Peyer's patch (tissue), 4 donors: ENCODE results near the gene MYCT1. TPM values are rescaled to one million over a fixed set of nuclear protein-coding genes. Genes with fewer than 3 reads are reported as not detected.
"Not testable (repeated sequence)": the region's sequence is repeated elsewhere in the genome, so short reads cannot be mapped to it uniquely, and the experiment has no call there.

Experiments
- DNase-seq, 3 donors: peaks; one replicate each; pipeline ENCODE4 v3.0.0-alpha.2; 2017 to 2019
- H3K27ac ChIP-seq, 4 donors: fragments of 200-600 bp; sonication (generic); one replicate each; pipeline ENCODE4 v1.5.1; 2016 to 2019
- H3K27me3 ChIP-seq, 2 donors: fragments of 200-600 bp; sonication (generic); one replicate each; pipeline ENCODE4 v1.5.1; 2019
- H3K36me3 ChIP-seq, 3 donors: fragments of 200-600 bp; sonication (generic); one replicate each; pipeline ENCODE4 v1.5.1; 2016 to 2019
- H3K4me1 ChIP-seq, 4 donors: fragments of 200-600 bp; sonication (generic); one replicate each; pipeline ENCODE4 v1.5.1; 2016 to 2019
- H3K4me3 ChIP-seq, 4 donors: fragments of 200-600 bp; sonication (generic); 1 replicate in 3 of 4; 2 replicates in 1 of 4; pipeline ENCODE4 v1.5.1; 2016 to 2019; ENCODE audit warnings: mild to moderate bottlenecking in 1 of 4
- H3K9me3 ChIP-seq, 4 donors: fragments of 200-600 bp; sonication (generic); one replicate each; pipeline ENCODE4 v1.5.1; 2016 to 2019; ENCODE audit warnings: mild to moderate bottlenecking in 1 of 4
- POLR2A ChIP-seq, 2 donors: fragments of 450-650 bp; IDR thresholded peaks; one replicate each; pipeline ENCODE4 v1.5.1; 2017; ENCODE audit warnings: antibody characterized with exemption in 2 of 2, mild to moderate bottlenecking in 2 of 2, moderate library complexity in 2 of 2
- total RNA-seq, 4 donors: library from RNA; depleted of rRNA; stranded (reverse); fragments of >200 nt; gene quantifications; one replicate each; pipeline ENCODE4 v1.1.0, GENCODE V29; 2016
- TF ChIP-seq, protein P1 (sequence below), 6 experiments: fragments of 450-650 bp in 4 of 6; fragments of 200-600 bp in 2 of 6; sonication (generic) in 1 of 6; IDR thresholded peaks; one replicate each; pipeline ENCODE4 v1.5.1; 2017 to 2019; ENCODE audit warnings: antibody characterized with exemption in 6 of 6, mild to moderate bottlenecking in 3 of 6, moderate library complexity in 1 of 6

The MYCT1 gene
- total RNA-seq, 4 donors from 2014 or later, result 4.0 to 11.0 (median 4.9) TPM

DNA sequence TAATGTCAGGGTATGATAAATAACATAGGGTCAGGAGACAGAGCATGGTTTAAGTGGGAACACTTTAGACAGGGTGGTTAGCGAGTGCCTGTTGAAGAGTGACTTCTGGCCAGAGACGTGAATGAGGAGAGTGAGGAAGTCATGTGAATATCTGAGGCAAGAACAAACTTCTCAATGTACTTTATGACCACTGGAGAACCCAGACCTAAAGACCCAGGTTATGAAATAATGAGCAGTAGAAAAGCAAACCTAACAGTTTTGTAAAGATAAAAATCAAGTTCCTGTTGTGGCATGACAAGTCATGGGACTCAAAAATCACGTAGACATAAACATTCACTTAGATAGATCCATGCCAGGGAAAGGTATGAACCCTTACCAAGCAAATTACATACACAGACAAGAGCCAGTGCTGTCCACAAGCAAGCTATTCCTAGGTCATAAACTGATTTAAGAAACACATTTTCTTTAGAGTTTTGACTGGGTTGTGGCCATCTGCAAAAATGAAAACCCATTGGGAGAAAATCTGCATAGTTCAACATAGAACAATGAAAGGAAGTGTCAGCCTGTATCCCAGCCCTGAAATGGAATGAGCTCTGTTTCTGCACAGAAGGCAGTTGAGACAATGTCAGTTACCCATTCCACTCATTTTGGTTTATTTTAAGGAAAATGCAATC, 2.2 kb upstream of the MYCT1 start:
- no peaks in the 10 kb centered on the region for H3K4me1 ChIP-seq
- no peak overlapping the region for H3K27ac ChIP-seq
- no peaks in the 10 kb centered on the region for H3K36me3 ChIP-seq
- DNase-seq, result no peak
- TF ChIP-seq POLR2A (IDR thresholded peaks at IDR 0.05), result no peak
- TF ChIP-seq, protein P1, sequence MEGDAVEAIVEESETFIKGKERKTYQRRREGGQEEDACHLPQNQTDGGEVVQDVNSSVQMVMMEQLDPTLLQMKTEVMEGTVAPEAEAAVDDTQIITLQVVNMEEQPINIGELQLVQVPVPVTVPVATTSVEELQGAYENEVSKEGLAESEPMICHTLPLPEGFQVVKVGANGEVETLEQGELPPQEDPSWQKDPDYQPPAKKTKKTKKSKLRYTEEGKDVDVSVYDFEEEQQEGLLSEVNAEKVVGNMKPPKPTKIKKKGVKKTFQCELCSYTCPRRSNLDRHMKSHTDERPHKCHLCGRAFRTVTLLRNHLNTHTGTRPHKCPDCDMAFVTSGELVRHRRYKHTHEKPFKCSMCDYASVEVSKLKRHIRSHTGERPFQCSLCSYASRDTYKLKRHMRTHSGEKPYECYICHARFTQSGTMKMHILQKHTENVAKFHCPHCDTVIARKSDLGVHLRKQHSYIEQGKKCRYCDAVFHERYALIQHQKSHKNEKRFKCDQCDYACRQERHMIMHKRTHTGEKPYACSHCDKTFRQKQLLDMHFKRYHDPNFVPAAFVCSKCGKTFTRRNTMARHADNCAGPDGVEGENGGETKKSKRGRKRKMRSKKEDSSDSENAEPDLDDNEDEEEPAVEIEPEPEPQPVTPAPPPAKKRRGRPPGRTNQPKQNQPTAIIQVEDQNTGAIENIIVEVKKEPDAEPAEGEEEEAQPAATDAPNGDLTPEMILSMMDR (IDR thresholded peaks at IDR 0.05), result no peak
- H3K4me3 ChIP-seq, result no peak overlapping the region
- no peaks in the 10 kb centered on the region for H3K9me3 ChIP-seq
- no peaks in the 10 kb centered on the region for H3K27me3 ChIP-seq

DNA sequence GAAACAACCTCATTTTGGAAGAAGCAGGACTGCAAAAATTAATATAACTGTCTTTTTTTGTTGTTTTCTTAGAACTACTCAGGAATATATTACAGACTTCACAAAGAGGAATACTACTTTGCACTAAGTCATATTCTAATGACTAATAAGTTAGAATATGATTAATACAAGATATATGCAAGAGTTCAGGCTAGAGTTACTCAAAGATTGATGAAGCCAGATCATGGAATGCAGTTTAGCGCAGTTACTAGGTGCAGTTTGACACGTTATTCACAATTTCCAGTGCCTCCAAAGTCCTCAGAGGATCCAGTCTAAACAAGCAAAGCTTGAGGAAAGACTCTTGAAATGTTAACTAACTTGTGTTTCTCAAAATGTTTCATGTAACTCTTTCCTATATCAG, 1.2 kb upstream of the MYCT1 start:
- TF ChIP-seq, protein P1 (IDR thresholded peaks at IDR 0.05), result no peak
- no peak for TF ChIP-seq POLR2A (IDR thresholded peaks at IDR 0.05)
- Histone ChIP-seq H3K4me3 (no peak overlapping the region), H3K27me3 (no peaks in the 10 kb centered on the region), H3K36me3 (no peaks in the 10 kb centered on the region), H3K9me3 (no peaks in the 10 kb centered on the region), H3K27ac (no peak overlapping the region), H3K4me1 (no peaks in the 10 kb centered on the region)
- DNase-seq, result no peak

DNA sequence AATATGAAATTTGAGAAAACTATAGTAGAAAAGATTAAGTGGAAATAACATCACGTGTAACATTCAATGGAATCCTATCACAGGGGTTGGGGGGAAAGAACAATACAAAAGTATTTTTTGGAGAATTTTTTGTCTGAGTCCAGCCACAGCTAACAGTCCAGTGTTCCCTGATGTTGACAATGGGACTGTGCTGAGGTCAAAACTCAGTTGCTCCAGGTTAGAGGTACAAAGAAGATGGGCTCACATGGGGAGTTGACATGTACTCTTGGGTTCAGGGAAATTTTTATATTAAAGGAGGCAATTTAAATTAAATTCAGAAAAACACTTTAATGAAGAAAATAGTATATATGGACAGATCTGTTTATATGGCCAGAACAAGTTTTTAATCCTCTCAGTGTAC, 995 bp downstream of the MYCT1 start:
- no peaks in the 10 kb centered on the region for H3K9me3 ChIP-seq
- H3K27me3 ChIP-seq, result no peaks in the 10 kb centered on the region
- H3K4me3 ChIP-seq, result peak overlapping the region in 1 of 4 donors; percentile 19
- no peak overlapping the region for H3K27ac ChIP-seq
- DNase-seq, result no peak
- H3K4me1 ChIP-seq, result no peaks in the 10 kb centered on the region
- no peak for TF ChIP-seq POLR2A (IDR thresholded peaks at IDR 0.05)
- TF ChIP-seq, protein P1 (IDR thresholded peaks at IDR 0.05), result no peak
- H3K36me3 ChIP-seq, result no peaks in the 10 kb centered on the region

DNA sequence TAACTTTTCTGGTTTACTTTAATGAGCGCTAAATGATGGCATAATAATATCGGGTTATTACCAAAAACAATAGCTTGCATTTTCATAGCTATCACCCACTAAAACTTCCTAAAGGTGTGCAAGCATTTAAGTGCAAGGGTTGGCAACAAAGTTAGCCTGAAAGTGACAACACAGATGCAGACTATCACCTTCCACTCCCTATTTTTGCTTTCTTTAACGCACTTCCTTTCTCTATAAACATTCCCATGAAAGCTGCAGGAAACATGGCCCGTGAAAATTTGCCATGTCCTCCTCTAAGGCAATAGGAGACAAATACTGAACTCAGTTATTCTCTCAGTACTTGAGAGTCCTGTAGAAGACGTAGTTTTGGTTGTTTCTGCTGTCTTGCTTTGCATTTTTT, 2.7 kb downstream of the MYCT1 start:
- Histone ChIP-seq H3K27me3 (no peaks in the 10 kb centered on the region), H3K4me1 (no peaks in the 10 kb centered on the region), H3K9me3 (no peaks in the 10 kb centered on the region), H3K4me3 (peak overlapping the region in 2 of 4 donors; percentile 10 to 11), H3K27ac (no peak overlapping the region), H3K36me3 (no peaks in the 10 kb centered on the region)
- TF ChIP-seq POLR2A (IDR thresholded peaks at IDR 0.05), result no peak
- no peak for DNase-seq

DNA sequence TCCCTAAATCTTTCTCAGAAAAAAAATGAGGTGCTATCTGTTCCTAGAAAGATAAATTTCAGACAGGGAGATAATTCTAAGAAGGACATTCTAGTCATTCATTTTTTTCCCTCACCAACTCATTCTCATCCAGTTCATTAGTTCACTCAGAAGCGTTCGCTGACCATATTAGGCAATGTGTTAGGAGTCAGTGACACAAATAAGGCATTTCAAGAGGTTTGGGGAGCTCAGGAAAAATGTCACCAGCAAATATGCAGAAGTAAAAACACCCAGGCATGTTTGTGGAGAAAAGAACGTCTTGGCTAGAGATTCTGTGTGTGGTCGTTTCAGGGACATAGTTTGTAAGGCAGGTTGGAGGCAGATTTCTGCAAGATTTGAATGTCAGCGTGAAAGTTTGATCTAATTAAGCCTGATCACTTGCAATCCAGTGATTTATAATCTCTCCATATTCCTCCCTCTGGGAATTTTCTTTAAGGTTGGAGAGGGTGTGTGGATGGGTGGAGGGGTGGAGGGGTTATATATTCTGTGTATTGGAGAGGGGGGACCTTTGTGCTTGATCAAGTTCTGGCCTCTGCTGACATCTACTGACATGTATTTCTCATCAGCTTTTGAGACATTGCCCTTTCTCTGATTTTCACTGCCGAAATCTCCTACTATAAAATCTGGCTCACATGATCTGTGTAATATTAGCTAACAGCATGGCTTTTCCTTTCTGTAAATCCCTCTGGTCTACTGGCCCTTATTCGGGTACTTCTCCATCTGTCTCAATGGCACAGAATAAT, 3.6 kb downstream of the MYCT1 start:
- peak overlapping the region in 1 of 4 donors; percentile 11 for H3K4me3 ChIP-seq
- TF ChIP-seq, protein P1 (IDR thresholded peaks at IDR 0.05), result no peak
- no peak for TF ChIP-seq POLR2A (IDR thresholded peaks at IDR 0.05)
- H3K9me3 ChIP-seq, result no peaks in the 10 kb centered on the region
- no peaks in the 10 kb centered on the region for H3K27me3 ChIP-seq
- H3K4me1 ChIP-seq, result no peaks in the 10 kb centered on the region
- H3K36me3 ChIP-seq, result no peaks in the 10 kb centered on the region
- H3K27ac ChIP-seq, result no peak overlapping the region
- no peak for DNase-seq

DNA sequence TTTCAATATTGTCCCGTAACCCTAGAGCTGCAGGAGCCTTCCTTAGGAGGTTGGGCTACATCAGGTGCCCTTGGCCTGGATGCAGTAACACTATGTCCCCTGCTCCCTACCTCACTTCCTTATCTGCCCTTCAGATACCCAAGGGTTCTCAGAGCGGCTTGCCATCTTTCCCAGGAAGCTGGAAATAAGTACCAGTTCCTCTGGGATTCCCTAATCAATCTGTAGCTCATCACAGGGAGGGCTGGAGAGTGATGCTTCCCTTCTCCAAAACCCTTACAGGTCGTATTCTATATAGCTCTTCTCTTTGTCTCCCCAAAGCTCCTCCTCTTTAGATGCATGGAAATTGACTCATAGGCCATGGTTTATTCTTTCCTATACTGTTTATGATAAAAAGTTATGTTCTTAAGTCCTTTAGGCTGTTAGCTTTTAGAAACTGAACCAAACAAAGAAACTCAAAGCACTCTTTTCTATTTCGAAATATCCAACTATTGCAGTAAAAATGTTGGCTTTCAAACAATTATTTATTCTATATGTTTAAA, 4.2 kb downstream of the MYCT1 start:
- no peaks in the 10 kb centered on the region for H3K4me1 ChIP-seq
- no peak overlapping the region for H3K27ac ChIP-seq
- no peak for DNase-seq
- H3K27me3 ChIP-seq, result no peaks in the 10 kb centered on the region
- H3K4me3 ChIP-seq, result no peak overlapping the region
- no peaks in the 10 kb centered on the region for H3K9me3 ChIP-seq
- no peaks in the 10 kb centered on the region for H3K36me3 ChIP-seq
- no peak for TF ChIP-seq POLR2A (IDR thresholded peaks at IDR 0.05)
- TF ChIP-seq, protein P1 (IDR thresholded peaks at IDR 0.05), result no peak

DNA sequence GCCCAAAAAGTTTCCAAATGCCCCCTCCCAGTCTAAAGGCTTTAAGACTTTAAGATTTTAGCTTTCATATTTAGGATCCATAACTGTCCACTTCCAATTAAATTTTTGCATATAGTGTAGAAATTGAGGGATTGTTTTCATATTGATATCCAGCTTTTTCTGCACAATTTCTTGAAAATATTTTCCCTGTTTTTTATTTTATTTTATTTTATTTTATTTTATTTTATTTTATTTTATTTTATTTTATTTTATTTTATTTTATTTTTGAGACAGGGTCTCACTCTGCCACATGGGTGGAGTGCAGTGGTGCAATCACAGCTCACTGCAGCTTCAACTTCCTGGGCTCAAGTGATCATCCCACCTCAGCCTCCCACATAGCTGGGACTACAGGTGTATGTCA, 6.1 kb downstream of the MYCT1 start:
- not testable (repeated sequence) for H3K27me3 ChIP-seq, DNase-seq

More for the DNA sequence above, 6.1 kb downstream of the MYCT1 start:
- H3K36me3 ChIP-seq, H3K4me1 ChIP-seq, H3K27ac ChIP-seq, H3K9me3 ChIP-seq, H3K4me3 ChIP-seq: not testable (repeated sequence)
